Right lobe of liver (tissue), 6 donors: Measurements from ENCODE around the gene ECM2. TPM values are rescaled to one million over a fixed set of nuclear protein-coding genes. Genes with fewer than 3 reads are reported as not detected.

ENCODE experiments used
- ATAC-seq, 4 donors: fragments of 200-7000 bp; cut with Tn5 transposase; one replicate each; pipeline ENCODE4 v1.9.1; 2020; ENCODE audit warnings: mild to moderate bottlenecking in 4 of 4, moderate library complexity in 4 of 4
- DNase-seq, 3 donors: peaks; one replicate each; pipeline ENCODE4 v3.0.0-alpha.2; 2020
- H3K27ac ChIP-seq, 3 donors: fragments of 200-600 bp; one replicate each; pipeline ENCODE4 v1.8.0; 2022
- H3K27me3 ChIP-seq, 2 donors: fragments of 200-600 bp; one replicate each; pipeline ENCODE4 v1.8.0; 2022
- H3K36me3 ChIP-seq, 4 donors: fragments of 200-600 bp; sonication (generic) in 1 of 4; one replicate each; pipeline versions ENCODE4 v1.5.1 to v1.8.0; 2017 to 2022; ENCODE audit warnings: control low read depth in 1 of 4
- H3K4me1 ChIP-seq, 4 donors: fragments of 200-600 bp; sonication (generic) in 1 of 4; one replicate each; pipeline versions ENCODE4 v1.5.1 to v1.8.0; 2017 to 2022; ENCODE audit warnings: control low read depth in 1 of 4
- H3K4me3 ChIP-seq, 3 donors: fragments of 200-600 bp; one replicate each; pipeline ENCODE4 v1.8.0; 2022
- H3K9me3 ChIP-seq, 4 donors: fragments of 200-600 bp; sonication (generic) in 1 of 4; one replicate each; pipeline versions ENCODE4 v1.5.1 to v1.8.0; 2017 to 2022; ENCODE audit warnings: control low read depth in 1 of 4
- POLR2A ChIP-seq: fragments of 450-650 bp; IDR thresholded peaks from one replicate; pipeline ENCODE4 v1.6.1; 2017; ENCODE audit warnings: antibody characterized with exemption, mild to moderate bottlenecking
- WGBS: methylation state at CpG from one replicate; pipeline ENCODE4 v1.1.6; 2018; ENCODE audit warnings: low coverage, low lambda C conversion rate; ENCODE audit not compliant: insufficient coverage; ENCODE audit errors: missing lambda C conversion rate; 5-methylcytosine and 5-hydroxymethylcytosine counted together
- intact Hi-C, 2 donors: fragments of 100-400 bp; cut with DNase I; formaldehyde crosslinking; loops; one replicate each; pipeline versions ENCODE4 v1.11.2 to v1.14.1; 2022
- total RNA-seq, 6 experiments: library from RNA; depleted of rRNA in 2 of 6; stranded (reverse); fragments of >200 nt in 2 of 6; fragmentation: NEBNext Ultra II Directional in 3 of 6; extraction: Animal tissue kit (Norgen Biotek cat#: 25700) in 3 of 6; gene quantifications; one replicate each; pipeline versions ENCODE4 v1.1.0 to v1.2.4, GENCODE V29; 2016 to 2023
- TF ChIP-seq, protein P1 (sequence below), 4 donors: fragments of 200-600 bp in 3 of 4; fragments of 450-650 bp in 1 of 4; IDR thresholded peaks; one replicate each; pipeline versions ENCODE4 v1.5.1 to v1.8.0; 2016 to 2022; ENCODE audit warnings: antibody characterized with exemption in 4 of 4, mild to moderate bottlenecking in 2 of 4
- donor health status: DM: no; HTN: yes; CAD: no.
- donor health status: DM: no; HTN: no; CAD: no.
- donor health status: DM: no; HTN: no; CAD: no.
- donor health status: DM: no; HTN: yes; CAD: no.
- donor health status: DM: no; HTN: yes; CAD: no.

Gene ECM2
- total RNA-seq, 6 experiments from 2014 or later, result 19.0 to 27.1 (median 22.4) TPM

DNA sequence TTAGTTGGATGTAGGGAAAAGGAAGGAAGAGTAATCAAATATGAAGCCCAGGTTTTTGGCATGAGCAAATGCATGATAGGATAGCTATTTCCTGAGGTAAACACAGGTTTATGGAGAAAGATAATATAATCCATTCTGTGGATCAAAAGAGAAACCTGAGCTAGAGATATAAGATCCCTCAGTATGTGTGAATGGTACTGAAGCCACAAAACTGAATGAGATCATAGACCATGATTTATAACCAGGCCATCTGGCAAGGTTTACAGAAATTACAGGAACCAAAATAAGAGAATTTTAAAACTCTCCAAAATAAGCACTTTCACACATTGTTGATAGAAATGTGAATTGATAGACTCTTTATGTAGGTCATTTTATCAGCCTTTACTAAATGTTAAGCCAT lies 28.7 kb upstream of the ECM2 start:
- DNase-seq (no peak), ATAC-seq (no peak)
- Histone ChIP-seq H3K9me3 (no peaks in the 10 kb centered on the region), H3K27me3 (no peaks in the 10 kb centered on the region), H3K4me3 (no peak overlapping the region), H3K36me3 (no peaks in the 10 kb centered on the region), H3K27ac (no peak overlapping the region), H3K4me1 (no peaks in the 10 kb centered on the region)
- intact Hi-C loops, result no loop called here
- no peak for TF ChIP-seq POLR2A
- TF ChIP-seq, protein P1, sequence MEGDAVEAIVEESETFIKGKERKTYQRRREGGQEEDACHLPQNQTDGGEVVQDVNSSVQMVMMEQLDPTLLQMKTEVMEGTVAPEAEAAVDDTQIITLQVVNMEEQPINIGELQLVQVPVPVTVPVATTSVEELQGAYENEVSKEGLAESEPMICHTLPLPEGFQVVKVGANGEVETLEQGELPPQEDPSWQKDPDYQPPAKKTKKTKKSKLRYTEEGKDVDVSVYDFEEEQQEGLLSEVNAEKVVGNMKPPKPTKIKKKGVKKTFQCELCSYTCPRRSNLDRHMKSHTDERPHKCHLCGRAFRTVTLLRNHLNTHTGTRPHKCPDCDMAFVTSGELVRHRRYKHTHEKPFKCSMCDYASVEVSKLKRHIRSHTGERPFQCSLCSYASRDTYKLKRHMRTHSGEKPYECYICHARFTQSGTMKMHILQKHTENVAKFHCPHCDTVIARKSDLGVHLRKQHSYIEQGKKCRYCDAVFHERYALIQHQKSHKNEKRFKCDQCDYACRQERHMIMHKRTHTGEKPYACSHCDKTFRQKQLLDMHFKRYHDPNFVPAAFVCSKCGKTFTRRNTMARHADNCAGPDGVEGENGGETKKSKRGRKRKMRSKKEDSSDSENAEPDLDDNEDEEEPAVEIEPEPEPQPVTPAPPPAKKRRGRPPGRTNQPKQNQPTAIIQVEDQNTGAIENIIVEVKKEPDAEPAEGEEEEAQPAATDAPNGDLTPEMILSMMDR (IDR thresholded peaks at IDR 0.05), result no peak

GRCh38 chr9:92563116-92564100 lies 27.6 kb upstream of the ECM2 start:
- intact Hi-C loops, result no loop called here
- DNase-seq (no peak), ATAC-seq (no peak)
- Histone ChIP-seq H3K27ac (no peak overlapping the region), H3K4me3 (no peak overlapping the region), H3K4me1 (no peaks in the 10 kb centered on the region), H3K27me3 (no peaks in the 10 kb centered on the region), H3K9me3 (no peaks in the 10 kb centered on the region), H3K36me3 (no peaks in the 10 kb centered on the region)
- TF ChIP-seq, protein P1 (IDR thresholded peaks at IDR 0.05), result no peak
- no peak for TF ChIP-seq POLR2A
- WGBS, result 85% methylated on average over 3 of the region's 3 CpGs

GRCh38 chr9:92562461-92562967 lies 26.7 kb upstream of the ECM2 start:
- H3K27me3 ChIP-seq, result no peaks in the 10 kb centered on the region
- DNase-seq (no peak), ATAC-seq (no peak)
- intact Hi-C loops, result no loop called here
- no peak overlapping the region for H3K27ac ChIP-seq
- no peaks in the 10 kb centered on the region for H3K36me3 ChIP-seq
- WGBS, result 89% methylated on average over 5 of the region's 5 CpGs
- TF ChIP-seq POLR2A, result no peak
- TF ChIP-seq, protein P1 (IDR thresholded peaks at IDR 0.05), result no peak
- no peaks in the 10 kb centered on the region for H3K9me3 ChIP-seq
- no peak overlapping the region for H3K4me3 ChIP-seq
- no peaks in the 10 kb centered on the region for H3K4me1 ChIP-seq

DNA sequence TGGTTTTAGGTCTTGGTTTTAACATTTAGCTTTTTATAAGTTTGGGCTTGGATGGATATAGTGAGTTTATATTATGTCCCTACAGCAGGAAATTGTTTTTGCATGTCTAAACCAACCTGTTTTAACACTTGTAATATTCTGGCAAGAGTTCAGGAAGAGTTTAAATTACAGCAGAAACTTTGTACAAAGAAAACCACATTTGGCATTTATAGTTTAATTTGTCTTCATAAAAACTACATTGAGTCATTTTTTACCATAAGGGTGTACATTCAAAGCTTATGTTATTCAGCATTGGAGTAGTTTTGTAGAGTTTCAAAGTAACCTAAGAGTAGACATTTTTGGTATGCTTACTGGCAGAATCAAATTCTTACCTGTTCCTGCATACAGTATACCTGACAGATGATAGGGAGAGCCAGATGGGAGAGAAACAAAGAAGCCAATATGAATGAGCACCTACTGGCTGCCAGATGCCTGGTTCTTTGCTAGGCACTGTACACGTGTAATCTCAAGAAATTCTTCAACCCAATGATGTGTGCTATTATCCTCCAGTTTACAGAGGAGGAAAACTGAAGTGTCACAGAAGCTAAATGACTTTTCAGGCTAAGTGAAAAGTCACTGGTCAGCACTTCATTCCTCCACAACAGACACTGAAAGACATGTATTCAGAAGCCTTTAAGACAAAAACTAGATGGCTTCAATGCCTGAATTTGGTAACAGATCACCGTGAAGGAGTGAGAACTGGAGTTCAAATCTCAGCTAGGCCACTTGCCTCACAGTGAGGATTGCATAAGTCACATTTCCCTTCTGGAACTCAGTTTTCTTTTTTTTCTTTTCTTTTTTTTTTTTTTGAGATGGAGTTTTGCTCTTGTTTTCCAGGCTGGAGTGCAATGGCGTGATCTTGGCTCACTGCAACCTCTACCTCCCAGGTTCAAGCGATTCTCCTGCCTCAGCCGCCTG lies 25.9 kb upstream of the ECM2 start:
- DNase-seq (no peak), ATAC-seq (no peak)
- H3K9me3 ChIP-seq, result no peaks in the 10 kb centered on the region
- no peaks in the 10 kb centered on the region for H3K36me3 ChIP-seq
- no peak overlapping the region for H3K4me3 ChIP-seq
- H3K27ac ChIP-seq, result no peak overlapping the region
- intact Hi-C loops, result no loop called here
- 79% methylated on average over 5 of the region's 5 CpGs for WGBS
- TF ChIP-seq, protein P1 (IDR thresholded peaks at IDR 0.05), result no peak
- no peak for TF ChIP-seq POLR2A
- H3K27me3 ChIP-seq, result no peaks in the 10 kb centered on the region
- H3K4me1 ChIP-seq, result no peaks in the 10 kb centered on the region
